Activated naive CD4-positive, alpha-beta T cell treated with anti-CD3 and anti-CD28 coated beads for 36 hours (primary cell): ENCODE measurements around the gene TMEM125. TPM values are rescaled to one million over a fixed set of nuclear protein-coding genes. Genes with fewer than 3 reads are reported as not detected.

Experiments used
- CTCF ChIA-PET: fragments of 350-600 bp; sonication (Branson Sonifier 250); formaldehyde crosslinking; loops from one replicate; lab custom pipeline; 2021; ENCODE audit warnings: antibody characterized with exemption; lab: Charles Lee
- DNase-seq: peaks from one replicate; pipeline ENCODE4 v3.0.0-alpha.2; 2020
- H3K27ac Mint-ChIP-seq: one replicate; pipeline ENCODE4 v1.8.0; 2021; ENCODE audit warnings: mild to moderate bottlenecking, mixed read lengths
- H3K27me3 Mint-ChIP-seq: one replicate; pipeline ENCODE4 v1.8.0; 2021; ENCODE audit warnings: low read depth, mixed read lengths
- H3K36me3 Mint-ChIP-seq: one replicate; pipeline ENCODE4 v1.8.0; 2021; ENCODE audit warnings: low read depth, mixed read lengths
- H3K4me1 Mint-ChIP-seq: one replicate; pipeline ENCODE4 v1.8.0; 2021; ENCODE audit warnings: low read depth, mixed read lengths
- H3K4me3 Mint-ChIP-seq: one replicate; pipeline ENCODE4 v1.8.0; 2021; ENCODE audit warnings: mild to moderate bottlenecking, moderate library complexity, mixed read lengths
- H3K9me3 Mint-ChIP-seq: one replicate; pipeline ENCODE4 v1.8.0; 2021; ENCODE audit warnings: mixed read lengths
- intact Hi-C: fragments of 100-400 bp; cut with micrococcal nuclease; formaldehyde crosslinking; loops from one replicate; pipeline ENCODE4 v1.15.1; 2023
- total RNA-seq, 2 experiments: library from RNA; stranded (reverse); gene quantifications; one replicate each; pipeline ENCODE4 v1.2.3, GENCODE V29; 2021

The TMEM125 gene
- total RNA-seq, 2 experiments from 2014 or later = 0.21 TPM; not detected in 1

DNA sequence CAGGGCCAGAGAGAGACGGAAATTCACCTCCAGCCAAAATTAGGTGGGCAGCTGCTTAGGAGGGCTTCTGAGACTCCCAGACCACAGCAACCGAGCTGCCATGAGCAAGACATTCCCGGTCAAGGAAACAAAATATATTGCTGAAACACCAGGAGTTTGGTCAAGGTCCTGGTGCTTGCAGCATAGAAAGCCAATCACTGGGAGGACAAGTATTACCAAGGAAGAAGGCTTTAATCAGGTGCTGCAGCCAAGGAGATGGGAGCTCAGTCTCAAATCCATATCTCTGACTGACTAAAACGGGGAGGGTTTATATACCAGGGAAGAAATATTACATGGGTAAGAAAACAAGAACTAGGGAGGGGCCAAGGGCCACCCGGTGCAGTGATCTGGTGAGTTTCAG is 18.8 kb upstream of the TMEM125 start:
- no peaks in the 10 kb centered on the region for H3K4me1 Mint-ChIP-seq
- intact Hi-C loops = no loop called here
- CTCF ChIA-PET = no interaction called here

GRCh38 chr1:43252225-43252624 is 17.6 kb upstream of the TMEM125 start:
- H3K36me3 Mint-ChIP-seq = no peaks in the 10 kb centered on the region
- intact Hi-C loops = no loop called here
- no peak overlapping the region for H3K27ac Mint-ChIP-seq
- no peak overlapping the region for H3K4me3 Mint-ChIP-seq
- no peak for DNase-seq
- no peaks in the 10 kb centered on the region for H3K9me3 Mint-ChIP-seq
- no peaks in the 10 kb centered on the region for H3K4me1 Mint-ChIP-seq
- CTCF ChIA-PET = no interaction called here
- peaks cover under 1% of the 10 kb centered on the region for H3K27me3 Mint-ChIP-seq

More for the DNA sequence above, 18.8 kb upstream of the TMEM125 start:
- DNase-seq = no peak
- peaks cover 2% of the 10 kb centered on the region for H3K27me3 Mint-ChIP-seq
- H3K9me3 Mint-ChIP-seq = peaks cover 3% of the 10 kb centered on the region
- no peaks in the 10 kb centered on the region for H3K36me3 Mint-ChIP-seq
- no peak overlapping the region for H3K4me3 Mint-ChIP-seq
- H3K27ac Mint-ChIP-seq = no peak overlapping the region

DNA sequence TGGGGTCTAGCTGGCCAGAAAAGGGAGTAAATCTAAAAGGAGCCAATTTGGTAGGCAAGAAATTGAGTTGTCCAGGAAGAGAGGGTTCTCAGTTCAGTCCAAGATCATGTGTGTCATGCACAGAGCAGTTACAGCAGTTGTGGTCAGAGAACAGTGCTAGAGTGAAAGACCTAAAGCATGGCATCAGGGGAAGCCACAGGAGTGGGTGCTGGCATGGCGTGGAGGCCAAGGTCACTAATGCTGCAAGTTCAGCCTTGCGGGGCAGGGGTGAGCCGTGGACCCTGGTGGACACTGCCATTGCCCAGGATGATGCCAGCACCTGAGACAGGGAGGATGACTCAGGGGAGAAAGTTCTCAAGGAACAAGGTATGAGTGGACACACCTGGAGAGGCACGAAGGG is 16.6 kb upstream of the TMEM125 start:
- Mint-ChIP-seq H3K36me3 (no peaks in the 10 kb centered on the region), H3K27me3 (no peaks in the 10 kb centered on the region), H3K27ac (no peak overlapping the region), H3K4me1 (no peaks in the 10 kb centered on the region), H3K9me3 (no peaks in the 10 kb centered on the region), H3K4me3 (no peak overlapping the region)
- no peak for DNase-seq
- CTCF ChIA-PET = no interaction called here
- intact Hi-C loops = no loop called here

DNA sequence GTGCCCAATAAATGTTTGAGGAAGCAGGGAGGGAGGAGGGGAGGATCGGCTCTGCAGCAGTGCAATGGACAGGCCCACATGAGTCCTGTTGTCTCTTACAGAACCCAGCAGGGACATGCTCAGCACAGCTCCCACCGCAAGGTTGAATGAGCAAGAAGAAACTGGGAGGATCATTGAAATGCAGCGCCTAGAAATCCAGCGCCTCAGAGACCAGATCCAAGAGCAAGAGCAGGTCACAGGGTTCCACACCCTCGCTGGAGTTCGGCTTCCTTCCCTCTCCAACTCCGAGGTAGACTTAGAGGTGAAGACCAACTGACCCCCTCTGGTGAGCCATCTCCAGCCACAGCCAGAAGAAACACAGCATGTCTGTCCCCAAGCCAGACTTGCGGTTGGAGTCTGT is 15.9 kb upstream of the TMEM125 start:
- H3K9me3 Mint-ChIP-seq = no peaks in the 10 kb centered on the region
- H3K27ac Mint-ChIP-seq = no peak overlapping the region
- DNase-seq = no peak
- H3K4me3 Mint-ChIP-seq = no peak overlapping the region
- intact Hi-C loops = no loop called here
- CTCF ChIA-PET = no interaction called here
- no peaks in the 10 kb centered on the region for H3K27me3 Mint-ChIP-seq
- H3K36me3 Mint-ChIP-seq = no peaks in the 10 kb centered on the region
- no peaks in the 10 kb centered on the region for H3K4me1 Mint-ChIP-seq

DNA sequence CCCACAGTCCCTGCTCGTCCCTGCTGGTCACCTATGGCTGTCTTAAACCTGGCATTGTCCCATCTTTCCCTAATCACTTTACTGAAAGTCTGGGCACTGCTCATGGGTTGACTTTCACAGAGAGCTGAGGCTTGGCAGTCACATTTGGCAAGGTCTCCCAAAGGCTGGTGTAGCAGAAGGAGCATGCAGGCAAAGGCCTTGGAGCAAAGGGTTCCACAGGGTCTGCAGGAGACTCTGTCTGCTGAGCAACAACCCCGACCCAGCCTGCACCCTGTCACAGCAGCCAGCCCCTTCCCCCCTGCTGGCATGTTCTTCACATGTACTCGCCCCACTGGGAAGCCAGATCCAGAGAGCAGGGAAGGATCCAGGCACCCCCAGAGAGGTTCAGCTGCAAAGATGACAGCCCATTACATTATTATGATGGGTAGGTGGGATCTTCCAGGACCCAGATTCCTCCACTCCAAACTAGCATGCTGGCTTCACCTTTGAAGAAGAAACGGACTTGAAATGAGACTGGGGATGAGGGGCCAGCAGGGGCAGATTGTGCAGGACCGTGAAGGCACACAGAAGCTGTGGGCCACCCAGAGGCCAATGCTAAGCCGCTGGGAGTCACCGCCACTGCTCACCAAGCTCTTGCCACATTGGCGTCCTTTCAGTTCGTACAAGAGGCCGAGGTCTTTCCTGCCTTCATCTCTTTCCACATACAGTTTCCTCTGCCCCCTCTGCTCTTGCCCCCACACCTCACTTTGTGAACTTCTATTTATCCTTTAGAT is 14.2 kb upstream of the TMEM125 start:
- no peak for DNase-seq
- CTCF ChIA-PET = no interaction called here

GRCh38 chr1:43256675-43257570 is 12.9 kb upstream of the TMEM125 start:
- CTCF ChIA-PET = interaction anchor here (0.5 kb wide), 1 partner anchor 88 kb away, joined by 5 read pairs; no protein-coding TSS in a partner anchor
- Mint-ChIP-seq H3K36me3 (no peaks in the 10 kb centered on the region), H3K4me1 (no peaks in the 10 kb centered on the region), H3K27me3 (no peaks in the 10 kb centered on the region), H3K9me3 (no peaks in the 10 kb centered on the region), H3K4me3 (no peak overlapping the region), H3K27ac (no peak overlapping the region)
- intact Hi-C loops = no loop called here
- no peak for DNase-seq

More for the DNA sequence above, 14.2 kb upstream of the TMEM125 start:
- Mint-ChIP-seq H3K4me3 (no peak overlapping the region), H3K27me3 (no peaks in the 10 kb centered on the region), H3K4me1 (no peaks in the 10 kb centered on the region), H3K27ac (no peak overlapping the region), H3K9me3 (no peaks in the 10 kb centered on the region), H3K36me3 (no peaks in the 10 kb centered on the region)
- intact Hi-C loops = no loop called here

DNA sequence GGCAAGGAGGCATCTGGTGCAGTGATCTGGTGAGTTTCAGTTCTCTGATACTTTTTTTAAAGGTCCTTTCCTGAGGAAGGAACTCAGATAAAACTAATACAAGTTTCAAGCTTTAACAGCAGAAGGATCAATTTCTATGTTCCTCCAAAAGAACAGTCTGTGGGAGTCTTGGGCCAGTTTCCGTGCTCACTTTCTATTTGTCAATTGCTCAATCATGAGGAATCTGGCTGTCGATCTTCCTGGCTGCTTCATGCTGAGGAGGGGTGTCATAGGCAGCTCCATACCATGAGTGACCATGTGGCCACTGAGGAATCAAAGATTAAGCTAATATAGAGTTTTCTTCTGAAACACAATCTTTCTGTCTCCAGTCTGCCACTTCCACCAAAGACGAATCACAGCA is 11.4 kb upstream of the TMEM125 start:
- Mint-ChIP-seq H3K27ac (no peak overlapping the region), H3K4me3 (no peak overlapping the region), H3K9me3 (peaks cover 5% of the 10 kb centered on the region), H3K4me1 (no peaks in the 10 kb centered on the region), H3K27me3 (no peaks in the 10 kb centered on the region), H3K36me3 (peaks cover 2% of the 10 kb centered on the region)
- intact Hi-C loops = no loop called here
- CTCF ChIA-PET = no interaction called here
- DNase-seq = no peak

DNA sequence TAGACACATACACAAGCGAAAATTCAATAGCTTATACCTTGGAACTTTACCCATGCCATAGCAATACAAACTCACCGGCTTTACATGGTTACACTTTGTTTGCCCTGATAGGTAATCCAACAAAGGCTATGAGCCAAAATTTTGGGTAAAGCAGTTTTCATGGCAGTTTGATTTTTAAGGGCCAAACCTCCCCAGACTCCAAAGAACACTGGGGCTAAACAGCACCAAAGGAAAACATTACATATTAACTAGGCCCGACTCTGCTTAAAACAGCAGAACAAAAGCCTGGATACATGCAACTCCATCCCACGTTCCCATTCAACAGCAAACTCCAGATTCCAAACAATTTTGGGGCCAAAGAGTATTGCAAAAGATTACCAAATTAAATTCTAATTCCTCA is 4.4 kb upstream of the TMEM125 start:
- Mint-ChIP-seq H3K9me3 (peaks cover 9% of the 10 kb centered on the region), H3K36me3 (peaks cover 2% of the 10 kb centered on the region), H3K27ac (no peak overlapping the region), H3K27me3 (peaks cover 4% of the 10 kb centered on the region), H3K4me1 (peaks cover 4% of the 10 kb centered on the region), H3K4me3 (no peak overlapping the region)
- DNase-seq = no peak
- intact Hi-C loops = no loop called here
- CTCF ChIA-PET = interaction anchor here (0.6 kb wide), 1 partner anchor 366 kb away, joined by 4 read pairs; no protein-coding TSS in a partner anchor

DNA sequence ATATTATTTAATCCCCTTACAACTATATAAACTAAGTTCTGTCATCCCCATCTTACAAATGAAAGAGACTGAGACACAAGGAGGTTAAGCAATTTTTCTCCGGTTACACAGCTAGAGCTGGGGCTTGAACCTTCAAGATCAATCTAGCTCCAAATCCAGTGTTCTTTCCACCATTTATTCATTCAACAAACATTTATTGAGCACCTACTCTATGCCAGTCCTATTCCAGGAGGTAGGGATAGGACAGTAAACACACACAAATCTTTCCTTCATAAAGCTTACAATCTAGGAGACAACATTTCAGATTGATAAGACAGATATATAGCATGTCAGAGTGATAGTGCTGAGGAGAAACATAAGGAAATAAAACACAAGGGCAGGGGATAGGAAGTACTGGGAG is 2.9 kb upstream of the TMEM125 start:
- peaks cover 15% of the 10 kb centered on the region for H3K4me1 Mint-ChIP-seq
- intact Hi-C loops = no loop called here

DNA sequence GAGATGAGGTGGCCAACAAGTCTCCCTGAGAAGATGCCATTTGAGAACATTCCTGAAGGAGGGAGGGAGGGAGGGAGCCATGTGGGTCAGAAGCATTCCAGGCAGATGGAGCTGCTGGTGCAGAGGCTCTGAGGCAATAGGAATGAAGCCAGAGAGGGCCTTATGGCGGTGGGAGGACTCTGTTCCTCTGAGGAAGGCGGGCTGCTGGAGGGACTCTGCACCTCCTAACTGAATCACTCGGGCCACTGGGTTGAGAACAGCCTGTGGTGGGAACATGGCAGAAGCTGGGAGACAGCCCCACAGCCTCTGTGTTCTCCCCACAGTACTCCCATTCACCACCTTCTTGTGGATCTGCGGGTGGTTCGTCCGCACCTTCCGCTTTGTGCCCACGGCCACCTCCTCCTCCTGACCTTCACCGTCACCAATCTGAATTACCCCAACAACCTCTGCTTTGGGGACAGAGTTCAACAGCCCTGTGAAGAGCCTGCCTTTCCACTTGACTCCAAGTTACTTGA is 2.4 kb upstream of the TMEM125 start:
- H3K4me1 Mint-ChIP-seq = peaks cover 15% of the 10 kb centered on the region
- peaks cover 9% of the 10 kb centered on the region for H3K9me3 Mint-ChIP-seq
- CTCF ChIA-PET = no interaction called here

More for the DNA sequence above, 2.9 kb upstream of the TMEM125 start:
- CTCF ChIA-PET = no interaction called here
- H3K9me3 Mint-ChIP-seq = peaks cover 9% of the 10 kb centered on the region
- no peak for DNase-seq
- no peak overlapping the region for H3K4me3 Mint-ChIP-seq
- peaks cover 2% of the 10 kb centered on the region for H3K36me3 Mint-ChIP-seq
- H3K27me3 Mint-ChIP-seq = peaks cover 8% of the 10 kb centered on the region
- H3K27ac Mint-ChIP-seq = no peak overlapping the region

DNA sequence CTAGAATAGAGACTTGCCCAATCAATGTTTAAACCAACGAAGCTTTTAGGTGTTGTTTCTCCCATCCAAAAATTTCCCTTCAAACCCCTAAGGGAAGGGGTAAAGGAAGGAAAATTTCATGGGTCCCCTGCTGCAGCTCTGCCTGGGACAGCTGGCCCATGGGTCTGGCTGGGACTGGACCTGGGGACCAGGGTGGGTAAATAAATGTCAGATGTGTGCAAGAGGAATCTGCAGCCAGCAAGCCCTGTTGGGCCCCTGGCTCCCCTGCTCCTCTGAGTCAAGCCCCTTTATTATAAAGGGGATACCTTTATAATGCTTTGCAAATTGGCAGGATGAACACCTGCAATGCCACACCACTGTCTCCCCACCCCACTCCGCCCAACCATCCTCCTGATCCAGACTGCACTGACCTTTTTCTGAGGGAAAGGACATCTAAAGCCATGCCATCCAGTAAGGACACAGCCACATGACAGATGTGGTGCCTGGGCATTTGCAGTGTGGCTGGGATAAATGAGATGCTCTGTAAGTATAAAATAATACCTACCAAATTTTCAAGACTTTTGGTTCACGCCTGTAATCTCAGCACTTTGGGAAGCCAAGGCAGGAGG is 1.9 kb upstream of the TMEM125 start:
- Mint-ChIP-seq H3K27me3 (peaks cover 8% of the 10 kb centered on the region), H3K4me3 (no peak overlapping the region), H3K27ac (no peak overlapping the region), H3K36me3 (no peaks in the 10 kb centered on the region), H3K4me1 (peaks cover 15% of the 10 kb centered on the region), H3K9me3 (peaks cover 5% of the 10 kb centered on the region)
- intact Hi-C loops = no loop called here
- DNase-seq = no peak
- CTCF ChIA-PET = no interaction called here

More for the DNA sequence above, 2.4 kb upstream of the TMEM125 start:
- Mint-ChIP-seq H3K4me3 (no peak overlapping the region), H3K27ac (no peak overlapping the region), H3K27me3 (peaks cover 8% of the 10 kb centered on the region), H3K36me3 (peaks cover 2% of the 10 kb centered on the region)
- no peak for DNase-seq
- intact Hi-C loops = no loop called here
